VCaP (cell line): Measurements from ENCODE around the gene IL1RN.

Experiments used
- H3K27ac ChIP-seq: fragments of 450-650 bp; 2 replicates; pipeline ENCODE4 v1.5.1; 2017
- CTCF ChIP-seq: fragments of 450-650 bp; conservative IDR thresholded peaks from 2 replicates; pipeline ENCODE4 v1.5.1; 2017; ENCODE audit warnings: mild to moderate bottlenecking, moderate library complexity

Gene IL1RN

GRCh38 chr2:113176696-113177355 lies 49.4 kb downstream of the IL1RN start:
- no peak overlapping the region for H3K27ac ChIP-seq
- no peak for TF ChIP-seq CTCF

- H3K27ac ChIP-seq = no peak overlapping the region
These were observed 50.8 kb downstream of the IL1RN start for GRCh38 chr2:113178069-113178746.

GRCh38 chr2:113178891-113179290 lies 51.5 kb downstream of the IL1RN start:
- TF ChIP-seq CTCF = no peak
- no peak overlapping the region for H3K27ac ChIP-seq

More at GRCh38 chr2:113178069-113178746, 50.8 kb downstream of the IL1RN start:
- TF ChIP-seq CTCF = no peak

GRCh38 chr2:113179446-113180045 lies 52.1 kb downstream of the IL1RN start:
- no peak overlapping the region for H3K27ac ChIP-seq

GRCh38 chr2:113180131-113180946 lies 52.9 kb downstream of the IL1RN start:
- peak overlapping the region; percentile 79 for H3K27ac ChIP-seq
- no peak for TF ChIP-seq CTCF

More at GRCh38 chr2:113179446-113180045, 52.1 kb downstream of the IL1RN start:
- TF ChIP-seq CTCF = no peak

GRCh38 chr2:113181258-113182051 lies 54.1 kb downstream of the IL1RN start:
- TF ChIP-seq CTCF = no peak
- H3K27ac ChIP-seq = peak overlapping the region; percentile 79
